ENCODE data around the gene BRPF1. TPM values are rescaled to one million over a fixed set of nuclear protein-coding genes. Genes with fewer than 3 reads are reported as not detected.

BRPF1 gene
- total RNA-seq, 1 donor from 2014 or later = 27.1 TPM

DNA sequence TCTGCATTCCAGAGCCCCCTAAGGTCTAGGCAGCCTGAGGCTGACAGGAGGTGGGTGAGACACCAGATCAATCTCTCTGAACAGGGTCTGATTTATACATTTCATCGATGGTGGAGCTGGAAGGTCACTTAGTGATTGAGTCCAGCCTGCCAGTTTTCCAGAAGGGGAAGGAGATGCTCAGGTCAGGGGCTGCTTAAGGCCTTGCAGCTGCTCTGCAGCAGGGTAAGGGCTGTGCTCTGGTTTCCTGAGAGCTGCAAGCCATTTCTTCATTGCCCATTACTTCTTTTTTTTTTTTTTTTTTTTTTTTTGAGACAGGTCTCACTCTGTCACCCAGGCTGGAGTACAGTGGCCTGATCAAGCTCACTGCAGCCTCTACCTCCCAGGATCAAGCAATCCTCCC is 50.0 kb downstream of the BRPF1 start:
- TF ChIP-seq CTCF (IDR thresholded peaks at IDR 0.05; ENCODE audit: unreplicated experiment) = no peak
- H3K9me3 Mint-ChIP-seq = no peaks in the 10 kb centered on the region
- no peak overlapping the region for H3K4me3 Mint-ChIP-seq
- H3K27me3 Mint-ChIP-seq (ENCODE audit: low read depth) = no peaks in the 10 kb centered on the region
- peaks cover 25% of the 10 kb centered on the region for H3K36me3 Mint-ChIP-seq
- no peaks in the 10 kb centered on the region for H3K4me1 Mint-ChIP-seq
- DNase-seq (ENCODE audit: low spot score in 2 of 2, unreplicated experiment in 2 of 2) = no peak
- H3K27ac Mint-ChIP-seq = no peak overlapping the region

DNA sequence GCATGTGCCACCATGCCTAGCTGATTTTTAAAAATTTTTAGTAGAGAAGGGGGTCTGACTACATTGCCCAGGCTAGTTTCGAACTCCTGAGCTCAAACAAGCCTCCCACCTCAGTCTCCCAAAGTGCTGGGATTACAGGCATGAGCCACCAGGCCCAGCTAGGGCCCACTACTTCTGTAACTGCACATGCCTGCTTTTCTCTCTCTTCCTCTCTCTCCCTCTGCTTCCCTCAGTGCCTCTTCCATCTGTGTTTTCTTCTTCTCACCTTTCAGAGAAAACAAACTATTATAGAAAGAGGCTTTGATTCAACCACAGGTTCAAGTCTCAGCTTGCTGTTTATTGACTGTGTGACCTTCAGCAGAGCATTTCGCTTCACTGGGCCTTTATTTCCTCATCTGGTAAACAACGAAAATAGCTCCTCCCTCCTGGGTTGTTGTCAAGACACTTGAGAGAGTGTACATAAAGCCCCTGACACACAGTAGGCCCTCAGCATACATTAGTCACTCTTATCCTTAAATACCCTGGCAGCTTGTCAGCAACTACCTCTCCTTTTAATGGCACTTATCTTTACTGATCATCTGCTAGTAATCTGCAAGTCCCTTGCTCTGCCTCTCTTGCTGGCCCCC is 50.6 kb downstream of the BRPF1 start:
- Mint-ChIP-seq H3K27me3 (ENCODE audit: low read depth) (no peaks in the 10 kb centered on the region), H3K4me3 (no peak overlapping the region), H3K27ac (no peak overlapping the region), H3K36me3 (peaks cover 29% of the 10 kb centered on the region), H3K9me3 (no peaks in the 10 kb centered on the region), H3K4me1 (no peaks in the 10 kb centered on the region)
- no peak for TF ChIP-seq CTCF (IDR thresholded peaks at IDR 0.05; ENCODE audit: unreplicated experiment)
- DNase-seq (ENCODE audit: low spot score in 2 of 2, unreplicated experiment in 2 of 2) = no peak

GRCh38 chr3:9782770-9783169 is 51.2 kb downstream of the BRPF1 start:
- H3K4me1 Mint-ChIP-seq = no peaks in the 10 kb centered on the region
- no peaks in the 10 kb centered on the region for H3K27me3 Mint-ChIP-seq (ENCODE audit: low read depth)
- H3K27ac Mint-ChIP-seq = no peak overlapping the region
- DNase-seq (ENCODE audit: low spot score in 2 of 2, unreplicated experiment in 2 of 2) = no peak
- H3K9me3 Mint-ChIP-seq = no peaks in the 10 kb centered on the region
- no peak overlapping the region for H3K4me3 Mint-ChIP-seq
- H3K36me3 Mint-ChIP-seq = peaks cover 35% of the 10 kb centered on the region
- no peak for TF ChIP-seq CTCF (IDR thresholded peaks at IDR 0.05; ENCODE audit: unreplicated experiment)

GRCh38 chr3:9783954-9784353 is 52.4 kb downstream of the BRPF1 start:
- Mint-ChIP-seq H3K27ac (no peak overlapping the region), H3K9me3 (no peaks in the 10 kb centered on the region), H3K4me1 (no peaks in the 10 kb centered on the region), H3K27me3 (ENCODE audit: low read depth) (no peaks in the 10 kb centered on the region), H3K36me3 (peaks cover 37% of the 10 kb centered on the region), H3K4me3 (no peak overlapping the region)
- DNase-seq (ENCODE audit: low spot score in 2 of 2, unreplicated experiment in 2 of 2) = no peak
- no peak for TF ChIP-seq CTCF (IDR thresholded peaks at IDR 0.05; ENCODE audit: unreplicated experiment)

- Mint-ChIP-seq H3K9me3 (no peaks in the 10 kb centered on the region), H3K27ac (no peak overlapping the region), H3K27me3 (ENCODE audit: low read depth) (no peaks in the 10 kb centered on the region), H3K4me1 (no peaks in the 10 kb centered on the region), H3K36me3 (peaks cover 44% of the 10 kb centered on the region), H3K4me3 (no peak overlapping the region)
- no peak for DNase-seq (ENCODE audit: low spot score in 2 of 2, unreplicated experiment in 2 of 2)
- no peak for TF ChIP-seq CTCF (IDR thresholded peaks at IDR 0.05; ENCODE audit: unreplicated experiment)
Observed at GRCh38 chr3:9784965-9785364, 53.4 kb downstream of the BRPF1 start.

DNA sequence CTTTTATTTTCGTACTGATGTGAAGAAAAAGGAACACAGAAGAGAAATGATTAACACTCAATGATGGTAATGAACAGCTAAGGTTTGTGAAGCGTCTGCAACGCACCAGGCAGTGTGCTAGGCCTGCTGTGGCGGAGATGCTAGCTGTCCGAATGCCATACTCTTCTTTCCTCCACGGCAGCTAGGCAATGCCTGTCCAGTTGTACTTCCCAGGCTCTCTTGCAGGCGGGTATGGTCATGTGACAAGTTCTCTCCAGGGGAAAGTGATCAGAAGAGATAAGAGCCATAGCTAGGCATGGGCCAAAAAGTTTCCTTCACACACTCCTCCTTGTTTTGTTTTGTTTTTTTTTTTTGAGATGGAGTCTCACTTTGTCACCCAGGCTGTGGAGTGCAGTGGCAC is 54.1 kb downstream of the BRPF1 start:
- no peak for DNase-seq (ENCODE audit: low spot score in 2 of 2, unreplicated experiment in 2 of 2)
- Mint-ChIP-seq H3K4me3 (no peak overlapping the region), H3K27me3 (ENCODE audit: low read depth) (no peaks in the 10 kb centered on the region), H3K4me1 (no peaks in the 10 kb centered on the region), H3K36me3 (peaks cover 46% of the 10 kb centered on the region), H3K27ac (no peak overlapping the region), H3K9me3 (no peaks in the 10 kb centered on the region)
- no peak for TF ChIP-seq CTCF (IDR thresholded peaks at IDR 0.05; ENCODE audit: unreplicated experiment)
